H1 (cell line): ENCODE measurements around the gene ASXL3.

ENCODE experiments used
- EP300 ChIP-seq, 2 experiments: IDR thresholded peaks; 1 replicate in 1 of 2; 2 replicates in 1 of 2; pipeline ENCODE4 v1.6.1; 2011 to 2012; ENCODE audit warnings: low read depth in 2 of 2, low read length in 2 of 2, mild to moderate bottlenecking in 2 of 2, borderline replicate concordance in 1 of 2, inconsistent platforms in 1 of 2, moderate library complexity in 1 of 2
- EZH2 ChIP-seq: fragments of 200-600 bp; sonication (generic); IDR thresholded peaks from 2 replicates; pipeline ENCODE4 v1.7.1; 2012; ENCODE audit warnings: low read depth, mild to moderate bottlenecking, moderate library complexity, low read length, inconsistent platforms; ENCODE audit not compliant: severe bottlenecking
- GTF2F1 ChIP-seq: IDR thresholded peaks from 2 replicates; pipeline ENCODE4 v1.6.1; 2012; ENCODE audit warnings: low read depth, low read length, improper control_type of control experiment, borderline replicate concordance
- HDAC2 ChIP-seq, 2 experiments: fragments of 300-600 bp in 1 of 2; sonication (generic) in 1 of 2; IDR thresholded peaks; 2 replicates each; pipeline ENCODE4 v1.6.1; 2011 to 2012; ENCODE audit warnings: low read depth in 2 of 2, low read length in 2 of 2, mild to moderate bottlenecking in 2 of 2, moderate library complexity in 2 of 2, borderline replicate concordance in 1 of 2, inconsistent platforms in 1 of 2
- JUND ChIP-seq: IDR thresholded peaks from 2 replicates; pipeline ENCODE4 v1.6.1; 2011; ENCODE audit warnings: mild to moderate bottlenecking, improper control_type of control experiment, low read length
- MAFK ChIP-seq: IDR thresholded peaks from 2 replicates; pipeline ENCODE4 v1.6.1; 2012; ENCODE audit warnings: low read depth, mild to moderate bottlenecking, improper control_type of control experiment, low read length
- POLR2A ChIP-seq, 2 experiments: IDR thresholded peaks; 1 replicate in 1 of 2; 2 replicates in 1 of 2; pipeline ENCODE4 v1.6.1; 2011; ENCODE audit warnings: low read depth in 2 of 2, low read length in 2 of 2, mild to moderate bottlenecking in 2 of 2; ENCODE audit errors: control extremely low read depth in 1 of 2
- RFX5 ChIP-seq: IDR thresholded peaks from 2 replicates; pipeline ENCODE4 v1.6.1; 2011; ENCODE audit warnings: low read depth, low read length, improper control_type of control experiment, borderline replicate concordance
- TAF1 ChIP-seq: IDR thresholded peaks from 2 replicates; pipeline ENCODE4 v1.6.1; 2011; ENCODE audit warnings: mild to moderate bottlenecking, low read depth, low read length
- YY1 ChIP-seq: IDR thresholded peaks from 2 replicates; pipeline ENCODE4 v1.6.1; 2011; ENCODE audit warnings: low read depth, mild to moderate bottlenecking, low read length
- TF ChIP-seq, protein P1 (sequence below), 3 experiments: IDR thresholded peaks; 1 replicate in 2 of 3; 2 replicates in 1 of 3; pipeline versions ENCODE4 v1.5.1 to v1.6.1; 2011; ENCODE audit warnings: low read length in 3 of 3, mild to moderate bottlenecking in 3 of 3, inconsistent platforms in 2 of 3, low read depth in 1 of 3, moderate library complexity in 1 of 3; ENCODE audit not compliant: insufficient read depth in 1 of 3; ENCODE audit errors: control extremely low read depth in 1 of 3
- TF ChIP-seq, protein P2 (sequence below): IDR thresholded peaks from 2 replicates; pipeline ENCODE4 v1.6.1; 2011; ENCODE audit warnings: low read length, improper control_type of control experiment

- TF ChIP-seq, protein P1, sequence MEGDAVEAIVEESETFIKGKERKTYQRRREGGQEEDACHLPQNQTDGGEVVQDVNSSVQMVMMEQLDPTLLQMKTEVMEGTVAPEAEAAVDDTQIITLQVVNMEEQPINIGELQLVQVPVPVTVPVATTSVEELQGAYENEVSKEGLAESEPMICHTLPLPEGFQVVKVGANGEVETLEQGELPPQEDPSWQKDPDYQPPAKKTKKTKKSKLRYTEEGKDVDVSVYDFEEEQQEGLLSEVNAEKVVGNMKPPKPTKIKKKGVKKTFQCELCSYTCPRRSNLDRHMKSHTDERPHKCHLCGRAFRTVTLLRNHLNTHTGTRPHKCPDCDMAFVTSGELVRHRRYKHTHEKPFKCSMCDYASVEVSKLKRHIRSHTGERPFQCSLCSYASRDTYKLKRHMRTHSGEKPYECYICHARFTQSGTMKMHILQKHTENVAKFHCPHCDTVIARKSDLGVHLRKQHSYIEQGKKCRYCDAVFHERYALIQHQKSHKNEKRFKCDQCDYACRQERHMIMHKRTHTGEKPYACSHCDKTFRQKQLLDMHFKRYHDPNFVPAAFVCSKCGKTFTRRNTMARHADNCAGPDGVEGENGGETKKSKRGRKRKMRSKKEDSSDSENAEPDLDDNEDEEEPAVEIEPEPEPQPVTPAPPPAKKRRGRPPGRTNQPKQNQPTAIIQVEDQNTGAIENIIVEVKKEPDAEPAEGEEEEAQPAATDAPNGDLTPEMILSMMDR (IDR thresholded peaks at IDR 0.05; ENCODE audit: control extremely low read depth in 1 of 3, insufficient read depth in 1 of 3, low read depth in 1 of 3, low read length in 3 of 3), result no peak
- TF ChIP-seq EP300 (IDR thresholded peaks at IDR 0.05; ENCODE audit: borderline replicate concordance in 1 of 2, low read depth in 2 of 2, low read length in 2 of 2) (no peak), TAF1 (no peak), JUND (no peak), POLR2A (IDR thresholded peaks at IDR 0.05; ENCODE audit: control extremely low read depth in 1 of 2, low read depth in 2 of 2, low read length in 2 of 2) (no peak), GTF2F1 (no peak), YY1 (no peak), HDAC2 (IDR thresholded peaks at IDR 0.05; ENCODE audit: borderline replicate concordance in 1 of 2, low read depth in 2 of 2, low read length in 2 of 2) (no peak), EZH2 (no peak), RFX5 (no peak), MAFK (no peak)
- TF ChIP-seq, protein P2, sequence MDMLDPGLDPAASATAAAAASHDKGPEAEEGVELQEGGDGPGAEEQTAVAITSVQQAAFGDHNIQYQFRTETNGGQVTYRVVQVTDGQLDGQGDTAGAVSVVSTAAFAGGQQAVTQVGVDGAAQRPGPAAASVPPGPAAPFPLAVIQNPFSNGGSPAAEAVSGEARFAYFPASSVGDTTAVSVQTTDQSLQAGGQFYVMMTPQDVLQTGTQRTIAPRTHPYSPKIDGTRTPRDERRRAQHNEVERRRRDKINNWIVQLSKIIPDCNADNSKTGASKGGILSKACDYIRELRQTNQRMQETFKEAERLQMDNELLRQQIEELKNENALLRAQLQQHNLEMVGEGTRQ, result no peak
Observed at GRCh38 chr18:33575451-33575850, 2.6 kb upstream of the ASXL3 start.
